ENCODE measurements around the gene TES.
A peak's percentile ranks its signal among the peaks of the same experiment; 100 is the strongest.
"Not testable (repeated sequence)": the region's sequence is repeated elsewhere in the genome, so short reads cannot be mapped to it uniquely, and the experiment has no call there.

Gene TES

DNA sequence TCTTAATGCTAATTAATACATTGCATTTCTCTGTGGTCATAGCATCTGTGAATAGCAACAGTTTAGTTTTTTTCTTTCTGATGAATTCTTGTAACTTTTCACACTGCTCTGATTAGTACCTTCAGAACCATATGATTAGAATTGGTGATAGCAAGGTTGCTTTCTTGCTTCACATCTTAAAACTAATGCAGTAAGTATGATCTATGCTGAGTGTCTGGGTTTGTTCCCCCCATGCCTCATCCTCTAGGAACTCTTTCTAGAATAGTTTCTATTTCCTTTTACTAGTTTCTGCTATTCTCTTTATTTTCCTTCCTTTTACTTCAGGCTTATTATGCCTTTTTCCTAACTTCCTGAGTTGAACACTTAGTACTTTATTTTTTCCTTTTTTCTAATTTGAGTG is 32.4 kb downstream of the TES start:
- no peak overlapping the region for H3K4me3 Mint-ChIP-seq
- TF ChIP-seq, protein P1, sequence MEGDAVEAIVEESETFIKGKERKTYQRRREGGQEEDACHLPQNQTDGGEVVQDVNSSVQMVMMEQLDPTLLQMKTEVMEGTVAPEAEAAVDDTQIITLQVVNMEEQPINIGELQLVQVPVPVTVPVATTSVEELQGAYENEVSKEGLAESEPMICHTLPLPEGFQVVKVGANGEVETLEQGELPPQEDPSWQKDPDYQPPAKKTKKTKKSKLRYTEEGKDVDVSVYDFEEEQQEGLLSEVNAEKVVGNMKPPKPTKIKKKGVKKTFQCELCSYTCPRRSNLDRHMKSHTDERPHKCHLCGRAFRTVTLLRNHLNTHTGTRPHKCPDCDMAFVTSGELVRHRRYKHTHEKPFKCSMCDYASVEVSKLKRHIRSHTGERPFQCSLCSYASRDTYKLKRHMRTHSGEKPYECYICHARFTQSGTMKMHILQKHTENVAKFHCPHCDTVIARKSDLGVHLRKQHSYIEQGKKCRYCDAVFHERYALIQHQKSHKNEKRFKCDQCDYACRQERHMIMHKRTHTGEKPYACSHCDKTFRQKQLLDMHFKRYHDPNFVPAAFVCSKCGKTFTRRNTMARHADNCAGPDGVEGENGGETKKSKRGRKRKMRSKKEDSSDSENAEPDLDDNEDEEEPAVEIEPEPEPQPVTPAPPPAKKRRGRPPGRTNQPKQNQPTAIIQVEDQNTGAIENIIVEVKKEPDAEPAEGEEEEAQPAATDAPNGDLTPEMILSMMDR (IDR thresholded peaks at IDR 0.05): no peak
- DNase-seq: no peak
- peaks cover 55% of the 10 kb centered on the region for H3K36me3 Mint-ChIP-seq (ENCODE audit: low read depth)
- no peak overlapping the region for H3K27ac Mint-ChIP-seq
- H3K9me3 Mint-ChIP-seq: peaks cover 39% of the 10 kb centered on the region
- H3K27me3 Mint-ChIP-seq (ENCODE audit: low read depth, poor library complexity): no peaks in the 10 kb centered on the region
- peaks cover 16% of the 10 kb centered on the region for H3K4me1 Mint-ChIP-seq

- not testable (repeated sequence) for H3K27me3 Mint-ChIP-seq (ENCODE audit: low read depth, poor library complexity); H3K4me3 Mint-ChIP-seq; DNase-seq; H3K27ac Mint-ChIP-seq; H3K4me1 Mint-ChIP-seq
- Mint-ChIP-seq H3K36me3 (ENCODE audit: low read depth) (peaks cover 65% of the 10 kb centered on the region), H3K9me3 (peaks cover 41% of the 10 kb centered on the region)
These were observed 34.5 kb downstream of the TES start for GRCh38 chr7:116244803-116245202.

DNA sequence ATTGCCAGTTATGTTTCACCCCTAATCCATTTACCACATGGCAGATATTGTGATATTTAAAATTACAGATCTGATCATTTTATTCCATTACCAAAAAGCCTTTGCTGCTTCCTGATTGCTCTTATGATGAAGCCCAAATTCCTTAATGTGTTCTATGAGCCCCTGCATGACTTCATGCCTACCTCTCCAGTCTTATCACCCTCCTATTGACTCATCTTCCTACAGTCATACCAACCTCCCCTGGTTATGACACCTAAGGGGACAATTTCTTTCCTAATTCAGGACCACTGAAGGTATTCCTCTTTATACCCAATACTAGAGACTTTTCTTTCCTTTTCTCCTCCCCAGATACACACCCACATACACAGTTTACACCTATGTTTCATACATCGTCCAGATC is 36.0 kb downstream of the TES start:
- H3K36me3 Mint-ChIP-seq (ENCODE audit: low read depth): peaks cover 71% of the 10 kb centered on the region
- no peak overlapping the region for H3K27ac Mint-ChIP-seq
- no peak overlapping the region for H3K4me3 Mint-ChIP-seq
- H3K9me3 Mint-ChIP-seq: peaks cover 41% of the 10 kb centered on the region
- H3K27me3 Mint-ChIP-seq (ENCODE audit: low read depth, poor library complexity): peaks cover 3% of the 10 kb centered on the region
- TF ChIP-seq, protein P1 (IDR thresholded peaks at IDR 0.05): no peak
- no peak for DNase-seq
- no peaks in the 10 kb centered on the region for H3K4me1 Mint-ChIP-seq

- Mint-ChIP-seq H3K27me3 (ENCODE audit: low read depth, poor library complexity) (peaks cover 3% of the 10 kb centered on the region), H3K9me3 (peaks cover 21% of the 10 kb centered on the region), H3K27ac (no peak overlapping the region), H3K4me3 (no peak overlapping the region), H3K4me1 (no peaks in the 10 kb centered on the region), H3K36me3 (ENCODE audit: low read depth) (peaks cover 71% of the 10 kb centered on the region)
- peak; percentile 10 for DNase-seq
- TF ChIP-seq, protein P1 (IDR thresholded peaks at IDR 0.05): peak; percentile 47
These were observed 39.7 kb downstream of the TES start for GRCh38 chr7:116249969-116250553.

DNA sequence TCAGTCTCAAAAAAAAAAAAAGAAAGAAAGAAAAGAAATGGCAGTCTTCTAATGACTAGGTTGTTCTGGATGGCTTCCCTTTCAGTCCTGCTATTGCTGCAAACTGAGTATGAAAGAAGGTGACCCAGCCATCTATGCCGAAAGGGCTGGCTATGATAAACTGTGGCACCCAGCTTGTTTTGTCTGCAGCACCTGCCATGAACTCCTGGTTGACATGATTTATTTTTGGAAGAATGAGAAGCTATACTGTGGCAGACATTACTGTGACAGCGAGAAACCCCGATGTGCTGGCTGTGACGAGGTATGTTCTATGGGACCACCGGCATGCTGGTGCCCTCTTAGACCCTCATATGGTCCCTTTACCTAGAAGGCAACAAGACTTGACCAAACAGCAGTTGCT is 41.3 kb downstream of the TES start:
- Mint-ChIP-seq H3K4me3 (no peak overlapping the region), H3K27ac (no peak overlapping the region), H3K36me3 (ENCODE audit: low read depth) (peaks cover 54% of the 10 kb centered on the region), H3K27me3 (ENCODE audit: low read depth, poor library complexity) (peaks cover 3% of the 10 kb centered on the region), H3K4me1 (no peaks in the 10 kb centered on the region), H3K9me3 (peaks cover 6% of the 10 kb centered on the region)
- no peak for DNase-seq
- TF ChIP-seq, protein P1 (IDR thresholded peaks at IDR 0.05): no peak

- no peak overlapping the region for H3K27ac Mint-ChIP-seq
- H3K9me3 Mint-ChIP-seq: peaks cover 3% of the 10 kb centered on the region
- peaks cover 52% of the 10 kb centered on the region for H3K36me3 Mint-ChIP-seq (ENCODE audit: low read depth)
- peaks cover 3% of the 10 kb centered on the region for H3K27me3 Mint-ChIP-seq (ENCODE audit: low read depth, poor library complexity)
- no peak for DNase-seq
- no peak overlapping the region for H3K4me3 Mint-ChIP-seq
- TF ChIP-seq, protein P1 (IDR thresholded peaks at IDR 0.05): no peak
- no peaks in the 10 kb centered on the region for H3K4me1 Mint-ChIP-seq
These were observed 41.9 kb downstream of the TES start for GRCh38 chr7:116252249-116252648.

Data from nephron progenitor cell (in vitro differentiated cells).